NCI-H524 treated with DMSO at 0.1 percent for 48 hours (cell line): ENCODE results near the gene KLHL40.

Source experiments
- DNase-seq: peaks from one replicate; lab custom pipeline; 2025; lab: John Stamatoyannopoulos, UW

KLHL40 gene

GRCh38 chr3:42670670-42671069, 14.7 kb upstream of the KLHL40 start:
- no peak for DNase-seq

- no peak for DNase-seq
Observed at GRCh38 chr3:42672515-42672914, 12.8 kb upstream of the KLHL40 start.

- DNase-seq, result no peak
Observed at GRCh38 chr3:42673082-42673481, 12.3 kb upstream of the KLHL40 start.

GRCh38 chr3:42674146-42674545, 11.2 kb upstream of the KLHL40 start:
- DNase-seq, result no peak

GRCh38 chr3:42675909-42676308, 9.4 kb upstream of the KLHL40 start:
- DNase-seq, result no peak

- no peak for DNase-seq
Observed at GRCh38 chr3:42678447-42678846, 6.9 kb upstream of the KLHL40 start.

DNA sequence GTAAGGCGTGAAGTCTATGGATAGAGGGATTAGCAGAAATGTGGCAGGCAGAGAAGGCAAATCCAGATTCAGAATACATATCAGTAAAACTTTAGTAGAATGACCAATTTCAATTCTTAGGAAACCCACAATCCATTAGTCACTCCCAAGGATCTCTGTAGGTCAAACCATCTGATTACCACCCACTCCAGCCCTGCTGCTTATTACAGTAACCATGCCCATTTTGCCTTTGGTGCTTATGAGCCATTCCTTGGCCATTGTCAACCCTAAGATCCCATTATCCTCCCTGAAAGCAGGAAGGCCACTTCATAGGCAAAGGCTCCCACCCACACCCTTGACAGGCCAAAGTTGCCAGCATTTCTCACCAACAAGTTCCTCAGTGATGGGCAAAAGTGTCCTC, 5.1 kb upstream of the KLHL40 start:
- no peak for DNase-seq

DNA sequence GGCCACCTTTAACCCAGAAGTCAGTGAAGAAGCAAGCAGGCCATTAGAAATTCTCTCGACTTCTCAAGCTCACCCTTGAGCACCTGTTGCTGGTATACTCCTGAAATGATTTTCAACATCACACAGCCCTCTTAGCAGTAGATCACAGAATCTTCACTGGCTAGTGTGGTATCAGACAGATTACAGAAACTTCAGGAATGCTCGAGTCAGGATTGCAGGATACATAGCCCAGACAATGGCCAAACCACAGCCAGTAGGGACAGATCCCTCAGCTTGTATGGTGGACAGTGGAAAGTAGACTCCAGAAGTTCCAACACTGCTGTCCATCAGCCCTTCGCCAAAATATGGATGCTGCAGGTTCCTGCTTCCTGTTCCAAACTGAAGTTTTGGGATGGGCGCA, 4.5 kb upstream of the KLHL40 start:
- no peak for DNase-seq

DNA sequence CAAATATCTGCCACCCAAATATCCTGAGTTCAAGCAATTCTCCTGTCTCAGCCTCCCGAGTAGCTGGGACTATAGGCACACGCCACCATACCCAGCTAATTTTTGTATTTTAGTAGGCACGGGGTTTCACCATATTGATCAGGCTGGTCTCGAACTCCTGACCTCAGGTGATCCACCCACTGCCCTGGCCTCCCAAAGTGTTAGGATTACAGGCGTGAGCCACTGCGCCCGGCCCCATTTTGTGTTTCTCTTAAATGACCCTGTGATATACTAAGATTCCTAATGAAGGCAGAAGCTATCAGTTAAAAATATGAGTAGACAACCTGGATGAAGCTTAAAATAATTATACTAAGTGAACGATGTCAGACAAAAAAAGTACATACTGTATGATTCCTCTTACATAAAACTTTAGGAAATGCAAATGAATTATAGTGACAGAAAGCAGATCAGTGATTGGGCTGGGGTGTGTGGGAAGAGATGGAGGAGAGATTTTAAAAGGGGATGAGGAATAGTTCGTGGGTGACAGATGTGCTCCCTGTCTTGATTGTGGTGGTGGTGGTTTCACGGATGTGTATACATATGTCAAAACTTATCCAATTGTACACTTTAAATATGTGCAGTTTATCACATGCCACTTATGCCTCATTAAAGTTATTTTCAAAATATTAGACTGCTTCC, 3.8 kb upstream of the KLHL40 start:
- no peak for DNase-seq

- DNase-seq, result no peak
Observed at GRCh38 chr3:42682301-42683070, 2.9 kb upstream of the KLHL40 start.

- DNase-seq, result no peak
Observed at GRCh38 chr3:42683875-42684598, 1.3 kb upstream of the KLHL40 start.

GRCh38 chr3:42684632-42685362, 540 bp upstream of the KLHL40 start:
- no peak for DNase-seq

DNA sequence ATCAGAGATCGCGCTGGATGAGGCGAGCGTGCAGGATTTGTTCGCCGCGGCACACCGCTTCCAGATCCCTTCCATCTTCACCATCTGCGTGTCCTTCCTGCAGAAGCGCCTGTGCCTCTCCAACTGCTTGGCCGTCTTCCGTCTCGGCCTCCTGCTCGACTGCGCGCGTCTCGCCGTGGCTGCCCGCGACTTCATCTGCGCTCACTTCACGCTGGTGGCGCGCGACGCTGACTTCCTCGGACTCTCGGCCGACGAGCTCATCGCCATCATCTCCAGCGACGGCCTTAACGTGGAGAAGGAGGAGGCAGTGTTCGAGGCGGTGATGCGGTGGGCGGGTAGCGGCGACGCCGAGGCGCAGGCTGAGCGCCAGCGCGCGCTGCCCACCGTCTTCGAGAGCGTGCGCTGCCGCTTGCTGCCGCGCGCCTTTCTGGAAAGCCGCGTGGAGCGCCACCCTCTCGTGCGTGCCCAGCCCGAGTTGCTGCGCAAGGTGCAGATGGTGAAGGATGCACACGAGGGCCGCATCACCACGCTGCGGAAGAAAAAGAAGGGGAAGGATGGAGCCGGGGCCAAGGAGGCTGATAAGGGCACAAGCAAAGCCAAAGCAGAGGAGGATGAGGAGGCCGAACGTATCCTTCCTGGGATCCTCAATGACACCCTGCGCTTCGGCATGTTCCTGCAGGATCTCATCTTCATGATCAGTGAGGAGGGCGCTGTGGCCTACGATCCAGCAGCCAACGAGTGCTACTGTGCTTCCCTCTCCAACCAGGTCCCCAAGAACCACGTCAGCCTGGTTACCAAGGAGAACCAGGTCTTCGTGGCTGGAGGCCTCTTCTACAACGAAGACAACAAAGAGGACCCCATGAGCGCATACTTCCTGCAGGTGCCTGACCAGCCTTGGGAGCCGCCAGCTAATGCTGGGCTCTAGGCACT, 819 bp downstream of the KLHL40 start:
- no peak for DNase-seq

DNA sequence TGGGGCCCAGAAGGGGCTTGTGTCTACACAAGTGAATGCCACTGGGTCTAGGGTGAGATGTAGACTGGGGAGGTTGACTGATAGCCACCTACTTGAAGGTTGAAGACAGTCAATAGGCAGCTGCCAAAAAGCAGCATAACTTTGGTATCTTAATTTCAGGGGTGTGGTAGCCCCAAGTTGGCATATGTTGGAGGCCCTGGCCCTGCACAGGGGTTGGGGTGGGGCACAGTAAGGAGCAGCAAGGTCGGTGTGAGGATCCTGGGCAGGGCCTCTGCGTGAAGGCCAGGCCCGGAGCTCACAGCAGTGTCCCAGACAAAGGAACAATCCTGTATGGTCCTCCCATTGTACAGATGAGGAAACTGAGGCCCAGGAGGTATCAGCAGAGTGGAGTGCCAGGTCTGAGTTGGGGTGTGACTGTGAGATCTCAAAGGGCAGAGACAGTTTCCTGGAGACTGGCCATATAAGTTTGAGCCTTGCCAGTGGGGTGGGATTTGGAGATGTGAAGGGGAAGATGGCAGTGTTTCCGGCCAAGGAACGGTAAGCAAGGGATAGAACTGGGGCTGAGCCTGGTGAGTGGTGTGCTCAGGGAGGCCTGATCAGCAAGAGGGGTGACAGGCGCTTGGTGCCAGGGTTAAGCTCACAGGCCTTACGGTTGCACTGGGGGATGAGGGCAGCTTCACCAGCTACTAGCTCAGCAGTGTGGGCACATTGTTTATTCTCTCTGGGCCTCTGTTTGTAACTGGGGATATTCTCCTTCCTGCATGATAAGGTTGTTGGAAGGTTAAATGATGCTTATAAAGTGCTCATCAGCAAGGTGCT, 1.7 kb downstream of the KLHL40 start:
- DNase-seq, result no peak

GRCh38 chr3:42688016-42688415, 2.7 kb downstream of the KLHL40 start:
- no peak for DNase-seq

DNA sequence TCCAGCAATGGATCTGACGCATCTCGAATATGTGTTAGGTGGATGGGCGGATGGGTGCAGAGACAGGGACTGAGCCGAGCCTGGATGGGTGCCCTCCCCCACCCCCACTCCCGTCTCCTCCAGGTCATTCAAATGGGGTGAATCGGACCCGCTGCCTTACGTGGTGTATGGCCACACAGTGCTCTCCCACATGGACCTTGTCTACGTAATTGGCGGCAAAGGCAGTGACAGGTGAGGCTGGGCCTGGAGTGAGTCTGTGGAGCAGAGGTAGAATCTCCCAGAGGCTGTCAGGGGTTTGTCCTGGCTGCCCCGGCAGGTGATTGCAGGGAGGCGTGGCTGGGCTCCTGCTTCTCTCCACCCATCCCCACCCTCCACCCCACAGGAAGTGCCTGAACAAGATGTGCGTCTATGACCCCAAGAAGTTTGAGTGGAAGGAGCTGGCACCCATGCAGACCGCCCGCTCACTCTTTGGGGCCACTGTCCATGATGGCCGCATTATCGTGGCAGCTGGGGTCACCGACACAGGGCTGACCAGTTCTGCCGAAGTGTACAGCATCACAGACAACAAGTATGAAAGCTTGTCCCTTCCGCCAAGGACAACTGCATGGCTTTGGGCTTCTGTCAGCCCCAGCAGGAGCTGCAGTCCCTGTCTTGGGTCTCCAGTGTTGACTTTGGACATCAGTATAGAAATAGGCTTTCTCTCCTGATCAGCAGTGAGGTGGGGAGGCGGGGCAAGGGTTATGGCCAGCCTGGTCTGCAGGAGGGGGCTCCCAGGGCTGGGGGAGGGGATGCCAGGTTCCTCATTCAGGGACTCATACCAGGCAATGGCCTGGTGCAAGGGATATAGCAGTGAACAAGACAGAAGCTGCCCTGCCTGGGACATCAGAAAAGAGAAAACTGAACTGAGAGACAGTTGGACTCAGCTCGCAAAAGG, 3.4 kb downstream of the KLHL40 start:
- no peak for DNase-seq

DNA sequence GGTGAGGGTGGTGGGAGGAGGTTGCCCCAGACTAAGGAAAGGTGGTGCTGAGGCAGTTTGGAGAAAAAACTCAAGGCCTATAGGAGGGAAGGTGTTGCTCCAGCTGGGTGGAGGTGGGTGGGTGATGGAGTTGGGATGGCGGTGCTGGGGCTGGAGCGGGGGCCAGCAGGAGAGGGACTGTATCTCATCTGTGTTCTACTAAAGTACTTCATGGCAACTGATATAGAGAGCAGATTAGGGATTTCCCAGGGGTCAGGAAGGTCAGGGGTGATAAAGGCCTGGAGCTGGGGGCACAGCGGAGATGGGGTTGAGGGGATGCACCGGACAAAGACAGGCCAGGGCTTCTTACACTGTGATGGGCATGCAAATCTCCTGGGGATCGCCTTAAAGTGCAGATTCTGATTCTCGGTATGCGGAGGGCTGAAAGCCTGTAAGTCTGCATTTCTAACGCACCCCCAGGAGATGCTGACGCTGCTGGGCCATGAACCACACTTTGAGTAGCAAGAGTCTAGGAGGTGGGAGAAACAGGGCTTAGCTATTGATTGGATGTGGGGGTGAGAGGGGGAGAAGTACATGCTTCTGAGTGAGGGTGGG, 4.2 kb downstream of the KLHL40 start:
- no peak for DNase-seq

- DNase-seq, result no peak
Observed at GRCh38 chr3:42690191-42690590, 4.9 kb downstream of the KLHL40 start.
